Lower lobe of right lung (tissue), 2 donors: ENCODE data around the gene IMMP2L. TPM values are rescaled to one million over a fixed set of nuclear protein-coding genes. Genes with fewer than 3 reads are reported as not detected.

Experiments
- ATAC-seq, 2 donors: fragments of 200-7000 bp; cut with Tn5 transposase; one replicate each; pipeline ENCODE4 v1.9.1; 2020 to 2022; ENCODE audit warnings: mild to moderate bottlenecking in 2 of 2, moderate library complexity in 2 of 2
- DNase-seq: peaks from one replicate; pipeline ENCODE4 v3.0.0-alpha.2; 2020
- H3K27ac ChIP-seq: fragments of 200-600 bp; one replicate; pipeline ENCODE4 v1.8.0; 2022
- H3K27me3 ChIP-seq: fragments of 200-600 bp; one replicate; pipeline ENCODE4 v1.8.0; 2022; ENCODE audit warnings: low read depth
- H3K36me3 ChIP-seq: fragments of 200-600 bp; one replicate; pipeline ENCODE4 v1.8.0; 2022; ENCODE audit warnings: mild to moderate bottlenecking
- H3K4me1 ChIP-seq: fragments of 200-600 bp; one replicate; pipeline ENCODE4 v1.8.0; 2022
- H3K4me3 ChIP-seq: fragments of 200-600 bp; one replicate; pipeline ENCODE4 v1.8.0; 2022; ENCODE audit warnings: mild to moderate bottlenecking
- H3K9me3 ChIP-seq: fragments of 200-600 bp; one replicate; pipeline ENCODE4 v1.8.0; 2022
- intact Hi-C: fragments of 100-400 bp; cut with DNase I; formaldehyde crosslinking; loops from one replicate; pipeline ENCODE4 v1.11.0; 2022
- total RNA-seq: library from RNA; stranded (reverse); fragmentation: NEBNext Ultra II Directional; extraction: Animal tissue kit (Norgen Biotek cat#: 25700); gene quantifications from one replicate; pipeline ENCODE4 v1.2.1, GENCODE V29; 2021
- TF ChIP-seq, protein P1 (sequence below): fragments of 200-600 bp; IDR thresholded peaks from one replicate; pipeline ENCODE4 v1.8.0; 2022; ENCODE audit warnings: antibody characterized with exemption, mild to moderate bottlenecking
- donor health status: DM: no; HTN: yes; CAD: no; lungs with severe emphysema.

IMMP2L gene
- total RNA-seq, 1 donor from 2014 or later, result 14.7 TPM

DNA sequence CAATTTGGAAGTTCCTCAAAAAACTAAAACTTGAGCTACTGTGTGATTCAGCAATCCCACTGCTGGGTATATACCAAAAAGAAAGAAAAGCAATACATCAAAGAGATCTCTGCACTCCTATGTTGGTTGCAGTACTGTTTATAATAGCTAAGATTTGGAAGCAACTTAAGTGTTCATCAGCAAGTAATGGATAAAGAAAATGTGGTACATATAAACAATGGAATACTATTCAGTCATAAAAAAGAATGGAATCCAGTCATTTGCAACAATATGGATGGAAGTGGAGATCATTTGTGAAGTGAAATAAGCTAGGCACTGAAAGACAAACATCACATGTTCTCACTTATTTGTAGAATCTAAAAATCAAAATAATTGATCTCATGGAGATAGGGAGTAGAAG is 16.5 kb upstream of the IMMP2L start:
- no peak overlapping the region for H3K27ac ChIP-seq
- ATAC-seq, result no peak
- TF ChIP-seq, protein P1, sequence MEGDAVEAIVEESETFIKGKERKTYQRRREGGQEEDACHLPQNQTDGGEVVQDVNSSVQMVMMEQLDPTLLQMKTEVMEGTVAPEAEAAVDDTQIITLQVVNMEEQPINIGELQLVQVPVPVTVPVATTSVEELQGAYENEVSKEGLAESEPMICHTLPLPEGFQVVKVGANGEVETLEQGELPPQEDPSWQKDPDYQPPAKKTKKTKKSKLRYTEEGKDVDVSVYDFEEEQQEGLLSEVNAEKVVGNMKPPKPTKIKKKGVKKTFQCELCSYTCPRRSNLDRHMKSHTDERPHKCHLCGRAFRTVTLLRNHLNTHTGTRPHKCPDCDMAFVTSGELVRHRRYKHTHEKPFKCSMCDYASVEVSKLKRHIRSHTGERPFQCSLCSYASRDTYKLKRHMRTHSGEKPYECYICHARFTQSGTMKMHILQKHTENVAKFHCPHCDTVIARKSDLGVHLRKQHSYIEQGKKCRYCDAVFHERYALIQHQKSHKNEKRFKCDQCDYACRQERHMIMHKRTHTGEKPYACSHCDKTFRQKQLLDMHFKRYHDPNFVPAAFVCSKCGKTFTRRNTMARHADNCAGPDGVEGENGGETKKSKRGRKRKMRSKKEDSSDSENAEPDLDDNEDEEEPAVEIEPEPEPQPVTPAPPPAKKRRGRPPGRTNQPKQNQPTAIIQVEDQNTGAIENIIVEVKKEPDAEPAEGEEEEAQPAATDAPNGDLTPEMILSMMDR, result no peak
- peaks cover 3% of the 10 kb centered on the region for H3K9me3 ChIP-seq
- H3K27me3 ChIP-seq, result no peaks in the 10 kb centered on the region
- H3K4me3 ChIP-seq, result no peak overlapping the region
- intact Hi-C loops, result no loop called here
- no peaks in the 10 kb centered on the region for H3K4me1 ChIP-seq
- H3K36me3 ChIP-seq, result no peaks in the 10 kb centered on the region
- no peak for DNase-seq

DNA sequence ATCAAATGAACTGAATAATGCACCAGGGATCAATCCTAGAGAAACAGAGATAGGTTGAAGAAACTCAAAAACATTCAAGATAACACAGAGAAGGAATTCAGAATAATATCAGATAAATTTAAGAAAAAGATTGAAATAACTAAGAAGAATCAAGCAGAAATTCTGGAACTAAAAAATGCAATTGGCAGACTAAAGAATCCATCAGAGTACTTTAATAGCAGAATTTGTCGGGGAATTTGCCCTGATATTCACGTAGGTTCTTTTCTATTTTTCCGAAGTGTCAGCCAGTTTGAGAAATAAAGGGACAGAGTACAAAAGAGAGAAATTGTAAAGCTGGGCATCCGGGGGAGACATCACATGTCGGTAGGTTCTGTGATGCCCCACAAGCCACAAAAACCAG is 9.4 kb upstream of the IMMP2L start:
- DNase-seq, result no peak
- no peak for ATAC-seq
- TF ChIP-seq, protein P1, result no peak
- Histone ChIP-seq H3K27ac (no peak overlapping the region), H3K9me3 (peaks cover 8% of the 10 kb centered on the region), H3K27me3 (no peaks in the 10 kb centered on the region), H3K4me3 (no peak overlapping the region), H3K4me1 (no peaks in the 10 kb centered on the region), H3K36me3 (no peaks in the 10 kb centered on the region)
- intact Hi-C loops, result no loop called here

DNA sequence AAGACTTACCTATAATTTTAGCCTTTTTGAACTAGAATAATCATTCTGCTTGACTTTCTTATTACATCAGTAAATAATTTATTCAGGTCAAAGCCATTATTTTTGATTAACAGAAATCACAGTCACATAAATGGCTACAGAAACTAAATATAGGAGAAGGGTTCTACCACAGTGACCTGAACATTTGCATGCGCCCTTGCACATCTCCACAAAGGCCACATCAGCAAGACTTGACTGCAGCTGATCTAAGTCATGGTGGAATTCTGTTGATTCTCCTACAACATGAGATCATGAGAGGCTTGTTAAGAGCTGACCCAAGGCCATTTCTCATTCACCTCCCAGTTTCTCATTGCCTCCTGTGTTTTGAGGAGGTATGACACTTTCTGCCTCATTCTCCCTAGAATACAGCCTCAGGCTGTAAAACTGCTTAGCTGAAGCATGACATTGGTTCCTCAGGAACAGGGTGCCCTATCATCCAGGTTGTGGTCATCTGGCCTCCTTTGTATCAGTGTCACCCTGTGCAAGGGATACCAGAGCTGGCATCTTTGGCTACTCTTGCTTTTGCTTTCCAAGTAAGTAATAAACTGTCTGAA is 6.7 kb upstream of the IMMP2L start:
- Histone ChIP-seq H3K4me1 (no peaks in the 10 kb centered on the region), H3K27me3 (no peaks in the 10 kb centered on the region), H3K36me3 (no peaks in the 10 kb centered on the region), H3K27ac (no peak overlapping the region), H3K9me3 (peaks cover 8% of the 10 kb centered on the region), H3K4me3 (no peak overlapping the region)
- TF ChIP-seq, protein P1, result no peak
- intact Hi-C loops, result no loop called here
- DNase-seq (no peak), ATAC-seq (no peak)

DNA sequence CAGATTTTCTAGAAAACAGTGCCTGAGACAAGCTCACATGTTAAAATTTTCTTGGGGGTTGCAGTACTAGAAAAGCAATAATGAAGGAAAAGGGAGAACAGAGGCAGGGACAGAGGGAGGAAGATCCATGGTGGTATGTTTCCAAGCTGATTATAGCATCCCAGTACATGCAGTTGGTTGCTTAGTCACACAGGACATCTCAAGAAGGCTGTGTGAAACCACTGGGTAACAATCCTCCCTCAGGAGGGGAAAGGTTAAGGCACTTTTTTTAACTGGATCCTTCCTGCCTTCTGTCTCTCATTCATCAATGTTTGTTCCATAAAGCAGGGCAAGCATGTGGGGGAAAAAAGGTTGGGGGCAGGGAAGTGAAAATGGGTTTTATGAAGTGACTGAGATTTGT is 6.1 kb upstream of the IMMP2L start:
- intact Hi-C loops, result no loop called here
- ATAC-seq (no peak), DNase-seq (no peak)
- Histone ChIP-seq H3K27ac (no peak overlapping the region), H3K27me3 (no peaks in the 10 kb centered on the region), H3K9me3 (peaks cover 8% of the 10 kb centered on the region), H3K4me1 (no peaks in the 10 kb centered on the region), H3K4me3 (no peak overlapping the region), H3K36me3 (no peaks in the 10 kb centered on the region)
- TF ChIP-seq, protein P1, result no peak

DNA sequence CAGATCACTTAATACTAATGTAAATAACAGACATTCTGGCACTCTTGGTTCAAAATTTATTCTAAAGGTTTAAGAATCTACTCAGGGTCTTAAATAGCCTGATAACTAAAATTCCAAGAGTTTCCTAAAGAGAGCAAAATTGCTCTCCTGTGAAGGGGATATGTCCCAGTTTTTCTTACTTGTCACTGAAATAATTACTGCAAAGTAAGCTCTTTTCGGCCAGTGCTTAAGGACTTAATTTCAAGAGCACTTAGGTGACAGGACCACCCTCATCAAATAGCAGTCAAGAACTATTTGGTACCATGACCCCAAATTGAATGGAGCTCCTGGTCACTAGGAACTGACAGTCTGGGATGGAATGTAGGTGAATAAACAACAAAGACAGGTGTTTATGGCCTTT is 1.8 kb upstream of the IMMP2L start:
- Histone ChIP-seq H3K4me3 (no peak overlapping the region), H3K4me1 (peaks cover 18% of the 10 kb centered on the region), H3K36me3 (no peaks in the 10 kb centered on the region), H3K9me3 (no peaks in the 10 kb centered on the region), H3K27ac (no peak overlapping the region), H3K27me3 (no peaks in the 10 kb centered on the region)
- TF ChIP-seq, protein P1, result no peak
- DNase-seq (no peak), ATAC-seq (no peak)
- intact Hi-C loops, result no loop called here

DNA sequence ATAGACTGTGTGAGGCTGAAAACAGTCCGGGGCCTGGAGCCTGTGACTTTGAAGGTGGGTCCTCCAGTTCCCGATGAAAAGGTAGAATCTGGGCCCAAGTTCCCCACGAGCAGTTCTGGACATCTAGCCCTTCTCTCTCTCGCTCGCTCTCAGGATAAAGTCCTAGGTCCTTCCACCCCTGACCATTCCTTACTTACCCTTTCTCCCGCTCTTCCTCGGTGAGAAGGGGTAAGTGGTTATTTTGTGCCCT is 713 bp downstream of the IMMP2L start:
- Histone ChIP-seq H3K27me3 (no peaks in the 10 kb centered on the region), H3K4me3 (peak overlapping the region; percentile 84), H3K27ac (peak overlapping the region; percentile 89), H3K4me1 (peaks cover 18% of the 10 kb centered on the region), H3K36me3 (peaks cover 8% of the 10 kb centered on the region), H3K9me3 (no peaks in the 10 kb centered on the region)
- ATAC-seq, result peak; percentile 4 to 22
- DNase-seq, result no peak
- TF ChIP-seq, protein P1, result no peak
- intact Hi-C loops, result no loop called here
